Central memory CD8-positive, alpha-beta T cell (primary cell): Measurements from ENCODE around the gene GPBP1.
"Not testable (repeated sequence)": the region's sequence is repeated elsewhere in the genome, so short reads cannot be mapped to it uniquely, and the experiment has no call there.

Experiments
- ATAC-seq: fragments of 150-1000 bp; cut with Tn5 transposase; replicated peaks from 2 replicates; pipeline ENCODE4 v1.10.0; 2022; ENCODE audit warnings: mild to moderate bottlenecking, moderate FRiP score, moderate number of reproducible peaks; ENCODE audit not compliant: poor library complexity, severe bottlenecking; ENCODE audit errors: extremely low read depth
- DNase-seq, 2 donors: peaks; one replicate each; pipeline ENCODE4 v3.0.0; 2021; ENCODE audit warnings: low spot score in 2 of 2
- H3K27ac Mint-ChIP-seq: one replicate; pipeline ENCODE4 v1.8.0; 2022; ENCODE audit warnings: low read depth, mild to moderate bottlenecking, moderate library complexity, mixed read lengths
- H3K27me3 Mint-ChIP-seq: one replicate; pipeline ENCODE4 v1.8.0; 2022; ENCODE audit warnings: mixed read lengths
- H3K36me3 Mint-ChIP-seq: one replicate; pipeline ENCODE4 v1.8.0; 2022; ENCODE audit warnings: mild to moderate bottlenecking, moderate library complexity, mixed read lengths; ENCODE audit not compliant: insufficient read depth
- H3K4me1 Mint-ChIP-seq: one replicate; pipeline ENCODE4 v1.8.0; 2022; ENCODE audit warnings: mixed read lengths
- H3K4me3 Mint-ChIP-seq: one replicate; pipeline ENCODE4 v1.8.0; 2022; ENCODE audit warnings: mild to moderate bottlenecking, moderate library complexity, mixed read lengths
- H3K9me3 Mint-ChIP-seq: one replicate; pipeline ENCODE4 v1.8.0; 2022; ENCODE audit warnings: mixed read lengths

The GPBP1 gene

GRCh38 chr5:57307516-57307915 is 133.7 kb downstream of the GPBP1 start:
- Mint-ChIP-seq H3K27ac (no peak overlapping the region), H3K27me3 (peaks cover 18% of the 10 kb centered on the region), H3K36me3 (no peaks in the 10 kb centered on the region), H3K9me3 (peaks cover 6% of the 10 kb centered on the region), H3K4me1 (no peaks in the 10 kb centered on the region), H3K4me3 (no peak overlapping the region)
- ATAC-seq (no peak), DNase-seq (no peak)

DNA sequence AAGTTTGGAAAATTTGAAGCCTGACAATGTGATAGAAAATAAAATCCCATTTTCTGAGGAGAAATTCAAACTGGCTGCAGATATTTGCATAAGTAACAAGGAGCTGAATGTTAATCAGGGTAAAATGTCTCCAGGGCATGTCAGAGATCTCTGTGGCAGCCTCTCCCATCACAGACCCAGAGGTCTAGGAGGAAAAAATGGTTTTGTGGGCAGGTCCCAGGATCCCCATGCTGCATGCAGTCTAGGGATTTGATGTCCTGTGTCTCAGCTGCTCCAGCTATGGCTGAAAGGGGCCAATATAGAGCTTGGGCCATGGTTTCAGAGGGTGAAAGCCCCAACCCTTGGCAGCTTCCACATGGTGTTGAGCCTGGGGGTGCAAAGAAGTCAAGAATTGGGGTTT is 135.2 kb downstream of the GPBP1 start:
- H3K36me3 Mint-ChIP-seq, DNase-seq, H3K27ac Mint-ChIP-seq, H3K4me1 Mint-ChIP-seq, H3K9me3 Mint-ChIP-seq, H3K4me3 Mint-ChIP-seq, ATAC-seq: not testable (repeated sequence)
- H3K27me3 Mint-ChIP-seq: peaks cover 18% of the 10 kb centered on the region

DNA sequence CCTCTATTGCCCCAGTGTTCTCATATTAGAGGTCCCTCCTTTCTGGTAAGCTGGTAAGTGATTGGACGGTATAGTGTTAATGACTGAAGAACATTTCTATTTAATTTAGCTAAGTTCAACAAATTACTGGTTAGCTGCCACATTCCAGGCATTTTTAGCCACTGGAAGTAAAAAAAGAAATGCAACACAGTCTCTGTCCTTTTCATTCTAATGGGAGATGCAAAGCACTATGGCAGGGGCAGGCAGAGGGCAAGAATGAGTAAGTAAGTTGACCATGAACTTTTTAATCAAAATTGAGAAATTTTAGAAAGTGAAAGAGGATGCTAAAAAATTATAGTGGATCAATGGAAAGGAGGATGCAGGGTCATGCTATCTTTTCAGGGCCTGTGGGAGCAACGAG is 137.4 kb downstream of the GPBP1 start:
- Mint-ChIP-seq H3K4me1 (no peaks in the 10 kb centered on the region), H3K36me3 (no peaks in the 10 kb centered on the region), H3K9me3 (peaks cover 5% of the 10 kb centered on the region), H3K4me3 (no peak overlapping the region), H3K27me3 (peaks cover 30% of the 10 kb centered on the region), H3K27ac (no peak overlapping the region)
- DNase-seq (no peak), ATAC-seq (no peak)

GRCh38 chr5:57311921-57312735 is 138.3 kb downstream of the GPBP1 start:
- Mint-ChIP-seq H3K4me3 (no peak overlapping the region), H3K4me1 (no peaks in the 10 kb centered on the region), H3K36me3 (no peaks in the 10 kb centered on the region), H3K9me3 (no peaks in the 10 kb centered on the region), H3K27ac (no peak overlapping the region), H3K27me3 (peaks cover 30% of the 10 kb centered on the region)
- DNase-seq: no peak
- ATAC-seq: no peak

DNA sequence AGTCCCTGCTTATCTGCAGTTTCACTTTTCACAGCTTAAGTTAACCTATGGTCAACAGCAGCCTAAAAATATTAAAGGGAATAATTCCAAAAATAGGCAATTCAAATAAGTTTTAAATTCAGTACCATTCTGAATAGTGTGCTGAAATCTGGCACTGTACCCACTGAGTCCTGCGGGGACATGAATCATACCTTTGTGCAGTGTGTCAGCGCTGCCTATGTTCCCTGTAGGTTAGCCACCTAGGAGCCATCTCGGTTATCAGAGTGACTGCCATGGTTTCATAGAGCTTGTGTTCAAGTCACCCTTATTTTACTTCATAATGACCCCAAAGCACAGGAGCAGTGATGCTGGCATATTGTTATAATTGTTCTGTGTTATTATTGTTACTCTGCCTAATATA is 139.9 kb downstream of the GPBP1 start:
- H3K4me3 Mint-ChIP-seq: no peak overlapping the region
- ATAC-seq (no peak), DNase-seq (no peak)
- H3K27me3 Mint-ChIP-seq: peaks cover 33% of the 10 kb centered on the region
- no peaks in the 10 kb centered on the region for H3K9me3 Mint-ChIP-seq
- H3K4me1 Mint-ChIP-seq: no peaks in the 10 kb centered on the region
- no peak overlapping the region for H3K27ac Mint-ChIP-seq
- peaks cover 2% of the 10 kb centered on the region for H3K36me3 Mint-ChIP-seq
